HG02884 (cell line): ENCODE data around the gene UTP25.
"Not testable (repeated sequence)": the region's sequence is repeated elsewhere in the genome, so short reads cannot be mapped to it uniquely, and the experiment has no call there.

Experiments used
- ATAC-seq: cut with Tn5 transposase; IDR thresholded peaks from one replicate; pipeline ENCODE4 v1.9.1; 2021; ENCODE audit warnings: mild to moderate bottlenecking, moderate library complexity; ENCODE audit not compliant: unreplicated experiment

Gene UTP25

DNA sequence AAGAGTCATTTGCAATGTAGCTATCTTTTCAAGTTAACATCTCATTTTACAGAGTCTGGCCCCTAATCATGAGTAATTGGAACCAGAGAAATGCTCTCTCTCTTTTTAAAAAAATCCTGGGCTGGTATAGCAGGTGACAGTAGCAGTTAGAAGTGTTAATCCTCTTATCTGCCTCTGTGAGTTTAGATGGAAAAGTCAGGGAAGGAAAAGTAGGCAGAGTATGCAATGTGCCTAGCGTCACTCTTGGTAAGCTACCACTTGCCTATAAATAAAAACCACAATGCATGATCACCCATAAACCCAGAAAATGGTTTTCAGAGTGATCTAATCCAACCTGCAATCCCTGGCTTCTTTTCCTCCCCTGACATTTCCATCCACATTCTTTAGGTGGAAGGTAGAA lies 43.2 kb downstream of the UTP25 start:
- ATAC-seq = no peak

DNA sequence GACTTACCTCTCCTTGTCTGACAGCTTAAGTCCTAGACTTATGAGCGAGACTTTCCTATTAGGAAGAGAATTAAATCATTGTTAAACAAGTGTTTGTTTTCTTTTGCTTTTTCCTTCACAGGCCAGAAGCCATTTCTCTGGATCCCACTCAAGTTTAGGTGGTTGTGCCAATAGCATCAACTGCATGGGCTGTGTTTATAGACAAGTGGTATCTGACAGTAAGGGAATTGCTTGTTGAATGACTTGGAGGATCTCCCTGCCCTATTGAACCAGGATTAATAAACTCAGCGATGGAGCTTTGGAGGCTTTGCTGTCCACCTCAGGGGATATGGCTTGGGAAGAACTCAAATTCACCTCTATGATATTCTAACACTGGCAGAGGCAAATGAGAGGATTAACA lies 43.7 kb downstream of the UTP25 start:
- ATAC-seq = no peak

DNA sequence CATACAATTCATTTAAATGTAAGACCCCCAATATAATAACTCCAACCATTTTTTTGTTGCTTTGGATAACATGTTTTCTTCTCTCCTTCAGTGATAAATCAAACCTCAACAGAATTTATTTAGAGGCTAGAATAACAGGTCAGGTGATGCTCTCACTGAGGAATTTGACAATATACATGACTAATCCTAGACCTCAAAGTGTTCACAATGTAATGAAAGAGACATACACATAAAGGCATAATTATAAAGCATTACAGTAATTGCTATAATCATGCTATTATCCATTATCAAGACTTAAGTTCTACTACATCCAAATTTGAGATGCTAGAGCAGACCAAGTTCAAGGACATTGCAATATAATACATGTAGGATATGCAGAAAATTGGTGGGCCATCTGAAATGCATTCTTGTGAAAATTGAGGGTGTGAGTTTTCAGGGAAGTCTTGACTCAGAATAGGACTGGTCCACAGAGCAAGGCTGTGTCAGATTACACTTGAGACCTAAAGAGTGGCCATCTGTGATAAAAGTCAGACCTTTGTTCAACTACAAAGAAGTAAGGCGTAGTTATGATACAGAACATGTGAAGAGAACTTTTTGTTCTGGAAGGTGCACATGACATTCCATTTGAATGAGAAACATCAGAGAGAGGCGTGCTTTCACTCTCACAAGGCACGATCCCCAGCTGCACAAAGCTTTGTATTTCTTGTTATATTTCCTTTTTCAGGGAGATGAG lies 45.5 kb downstream of the UTP25 start:
- ATAC-seq = no peak

DNA sequence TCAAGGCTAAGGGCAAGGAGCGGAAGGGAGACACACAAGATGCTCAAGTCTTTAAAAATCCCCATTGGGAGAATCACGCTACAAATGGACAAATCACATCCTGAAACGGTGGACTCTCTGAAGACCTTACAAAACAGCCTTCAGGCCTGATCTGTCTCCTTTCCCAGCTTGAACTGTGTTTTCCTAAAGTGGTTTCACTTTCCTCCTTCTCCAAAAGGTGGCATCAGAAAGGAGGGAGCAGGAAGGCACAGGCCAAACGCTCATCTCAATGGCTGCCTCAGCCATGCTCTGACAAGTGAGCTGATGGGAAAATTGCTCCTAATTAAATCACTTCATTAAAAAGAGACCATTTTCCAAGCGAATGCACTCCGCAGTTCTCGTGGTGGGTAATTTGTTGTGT lies 47.7 kb downstream of the UTP25 start:
- no peak for ATAC-seq

DNA sequence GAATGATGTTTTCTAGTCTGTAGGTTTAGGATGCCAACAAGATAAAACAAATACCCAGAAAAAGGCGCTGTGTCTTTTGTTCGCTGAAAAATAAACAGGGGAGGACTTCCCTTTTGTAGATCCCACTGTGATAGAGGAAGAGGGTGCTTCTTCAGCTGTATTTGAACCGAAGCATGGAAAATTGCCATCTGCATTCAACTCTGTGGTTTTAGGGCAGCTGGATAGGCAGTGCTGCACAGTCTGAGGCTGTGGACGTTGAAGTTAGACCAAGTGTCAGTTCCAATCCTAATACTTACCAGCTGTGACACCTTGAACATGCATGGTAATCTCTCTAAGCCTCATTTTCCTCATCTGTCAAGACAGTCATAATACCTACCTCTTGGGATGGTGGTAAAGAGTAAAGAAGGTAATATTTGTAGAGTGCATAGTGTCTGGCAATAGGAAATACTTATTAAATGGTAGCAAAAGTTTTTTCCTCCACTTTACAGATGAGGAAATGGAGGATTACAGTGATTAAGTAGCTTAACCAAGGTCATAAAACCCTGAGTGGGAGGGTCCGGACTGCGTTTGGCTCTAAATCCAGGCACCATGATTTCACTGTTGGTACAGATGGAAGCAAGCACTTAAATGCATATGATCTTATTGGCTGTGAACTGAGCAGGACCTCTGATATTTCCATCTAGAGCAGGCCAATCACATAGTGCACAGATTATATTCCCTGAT lies 48.5 kb downstream of the UTP25 start:
- no peak for ATAC-seq

DNA sequence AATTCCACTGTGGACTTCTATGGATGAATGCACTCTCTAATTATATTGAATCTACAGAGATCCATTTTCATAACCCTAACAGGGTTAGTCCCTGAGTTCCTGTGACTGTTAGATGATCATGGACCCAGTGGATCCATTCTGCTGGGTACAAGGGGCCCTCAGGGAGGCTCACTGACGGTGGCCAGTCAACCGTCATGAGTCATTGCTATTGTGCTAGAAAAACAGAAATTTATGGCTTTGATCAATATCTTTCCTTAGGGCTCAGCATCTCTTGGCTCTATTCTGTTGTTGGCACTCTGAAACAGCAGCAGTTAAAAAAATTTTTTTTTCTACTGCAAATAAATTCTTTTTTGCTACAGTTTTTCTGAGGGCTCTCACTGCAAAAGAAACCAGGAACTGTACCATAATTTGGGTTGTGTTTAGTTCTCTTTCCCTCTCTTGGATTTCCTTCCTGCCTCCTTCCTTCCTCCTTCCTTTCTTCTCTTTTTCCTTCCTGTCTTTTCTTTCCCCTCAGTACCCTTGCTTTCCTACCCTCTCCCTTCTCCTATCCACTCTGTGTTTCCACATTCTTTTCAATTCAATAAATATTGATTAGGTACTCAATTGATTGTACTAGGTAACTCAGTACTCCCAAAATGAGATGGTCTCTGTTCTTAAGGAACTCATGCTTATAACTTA lies 49.5 kb downstream of the UTP25 start:
- ATAC-seq = no peak

DNA sequence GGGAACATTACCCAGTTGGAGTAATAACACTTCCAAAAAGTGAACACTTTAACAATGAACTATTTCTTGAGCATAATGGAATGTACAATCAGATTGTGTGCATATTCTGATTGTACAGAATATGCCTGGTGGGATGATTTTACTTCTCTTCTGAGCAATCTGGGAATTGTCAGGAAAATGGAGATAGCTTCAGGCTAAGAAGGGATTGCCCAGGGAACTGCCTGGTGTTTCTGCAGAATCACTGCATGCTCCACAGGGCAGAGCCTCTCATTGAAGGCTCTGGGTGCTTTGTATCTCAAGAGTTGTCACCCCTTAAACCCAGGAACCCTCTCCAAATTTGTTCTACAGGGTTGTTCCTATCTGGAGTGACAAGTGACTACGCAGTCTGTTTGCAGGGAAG lies 51.2 kb downstream of the UTP25 start:
- ATAC-seq = no peak

DNA sequence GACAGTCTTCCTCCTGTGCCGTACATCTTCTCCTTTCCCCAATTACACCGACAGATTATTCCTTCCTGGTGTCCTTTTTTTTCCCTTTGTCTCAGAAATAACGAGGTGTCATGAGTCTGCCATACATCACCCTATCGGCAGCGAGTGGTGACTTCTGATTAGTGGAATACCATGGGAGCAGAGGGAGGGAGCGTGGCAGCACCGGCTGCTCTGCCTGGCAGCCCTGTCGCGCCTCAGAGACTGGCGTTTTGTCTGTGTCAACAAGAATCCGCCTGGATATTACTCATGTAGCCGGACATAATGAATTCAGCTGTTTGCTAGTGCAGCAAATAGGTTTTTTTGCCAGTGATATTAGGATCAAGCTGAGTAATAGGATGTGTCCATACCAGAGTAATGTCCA lies 51.8 kb downstream of the UTP25 start:
- ATAC-seq = no peak

DNA sequence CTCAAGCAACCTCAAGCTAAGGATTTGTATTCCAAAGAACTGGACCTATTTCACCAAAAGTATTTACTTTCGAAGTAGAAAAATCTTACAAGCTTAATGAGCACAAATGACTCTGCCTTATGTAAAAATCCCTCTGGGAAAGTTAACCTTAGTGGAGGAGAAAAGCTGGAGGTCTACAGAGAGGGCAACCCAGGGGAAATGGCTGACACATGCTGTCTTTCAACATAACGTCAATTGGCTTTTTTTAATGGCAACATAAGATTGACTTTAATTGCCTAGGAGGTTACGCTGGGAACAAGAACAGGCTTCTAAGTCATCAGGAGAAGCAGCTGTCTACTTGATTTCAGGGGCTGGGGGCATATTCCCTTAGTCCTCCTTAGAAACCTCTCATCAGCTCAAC lies 52.3 kb downstream of the UTP25 start:
- ATAC-seq = no peak

DNA sequence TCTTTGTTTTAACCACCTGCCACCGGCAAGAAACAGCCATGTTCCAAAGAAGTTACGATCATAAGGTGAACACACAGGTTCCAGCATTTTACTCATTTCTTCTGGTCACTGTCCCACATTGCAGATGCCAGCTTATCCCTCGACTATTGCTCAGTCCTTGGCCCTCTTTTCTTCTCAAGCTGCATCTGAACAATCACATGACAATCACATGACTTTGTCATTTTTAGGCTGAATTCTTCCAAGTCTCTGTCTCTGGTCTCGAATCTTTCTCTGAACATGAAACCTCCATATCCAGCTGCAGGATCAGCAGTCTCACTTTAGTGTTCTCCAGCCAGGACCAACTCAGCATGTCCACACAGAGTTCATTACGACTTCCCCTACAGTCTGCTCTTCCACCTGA lies 53.8 kb downstream of the UTP25 start:
- ATAC-seq = no peak

DNA sequence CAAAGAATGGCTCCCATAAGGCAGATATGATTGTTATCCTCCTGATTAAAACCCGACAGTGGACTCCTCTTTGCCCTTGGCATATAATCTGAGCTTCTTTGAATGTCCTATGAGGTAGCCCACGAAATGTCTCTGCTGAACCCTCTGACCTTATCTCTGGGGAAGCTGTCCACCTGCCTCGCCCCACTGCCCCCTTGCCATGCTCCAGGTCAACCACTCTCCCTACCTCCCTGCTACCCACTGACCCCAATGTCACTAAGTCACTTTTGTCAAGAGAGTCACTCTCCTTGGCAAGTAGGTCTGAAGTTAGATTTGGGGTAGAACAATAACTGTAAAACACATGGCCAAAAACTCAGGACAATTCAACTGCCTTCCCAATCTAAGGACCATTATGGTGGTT lies 54.5 kb downstream of the UTP25 start:
- ATAC-seq = no peak

DNA sequence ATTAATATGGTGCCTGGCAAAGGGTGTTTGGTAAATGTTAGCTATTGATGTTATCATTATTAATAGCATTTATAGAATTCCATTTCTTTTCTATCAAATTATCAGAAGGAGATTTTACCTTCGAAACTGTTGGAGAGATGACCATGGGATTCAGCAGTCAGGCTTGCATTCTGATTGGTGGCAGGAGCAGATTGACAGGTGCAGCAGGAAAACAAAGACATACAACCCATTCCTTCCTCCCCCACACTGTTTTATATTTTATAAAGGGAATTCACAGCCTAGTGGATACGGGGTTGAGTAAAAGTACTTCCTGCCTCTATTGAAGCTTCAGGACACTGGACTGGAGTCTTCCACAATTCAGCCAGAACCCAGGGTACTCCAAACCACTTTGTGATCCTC lies 55.2 kb downstream of the UTP25 start:
- ATAC-seq = no peak

DNA sequence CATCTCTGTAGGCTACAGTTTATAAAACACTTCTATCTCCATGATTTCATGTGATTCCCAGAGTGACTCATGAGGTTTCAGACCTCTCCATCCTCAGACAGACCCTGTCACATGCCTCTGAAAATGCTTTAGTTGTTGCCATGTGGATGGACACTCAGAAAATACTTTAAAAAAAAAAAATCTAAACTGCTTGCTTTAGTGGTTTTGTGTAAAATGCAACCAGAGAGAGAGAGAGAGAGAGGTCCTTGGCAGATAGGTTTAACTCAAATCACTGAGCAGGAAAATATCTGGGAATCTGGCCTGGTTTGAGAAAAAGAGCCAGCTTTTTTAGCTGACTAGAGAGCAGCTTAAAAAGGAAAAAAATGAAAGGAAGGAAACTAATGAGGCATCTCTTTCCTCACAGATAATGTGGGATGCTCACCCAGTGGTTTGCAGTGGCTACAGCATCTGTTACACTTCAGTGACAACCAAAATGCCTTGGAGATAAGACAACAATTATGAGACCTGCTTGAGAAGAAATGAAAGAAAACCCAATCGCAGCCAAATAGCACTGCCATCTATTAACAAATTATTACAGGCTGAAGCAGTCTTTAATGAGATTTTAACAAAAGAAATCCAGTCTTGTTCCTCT lies 55.7 kb downstream of the UTP25 start:
- ATAC-seq = no peak

DNA sequence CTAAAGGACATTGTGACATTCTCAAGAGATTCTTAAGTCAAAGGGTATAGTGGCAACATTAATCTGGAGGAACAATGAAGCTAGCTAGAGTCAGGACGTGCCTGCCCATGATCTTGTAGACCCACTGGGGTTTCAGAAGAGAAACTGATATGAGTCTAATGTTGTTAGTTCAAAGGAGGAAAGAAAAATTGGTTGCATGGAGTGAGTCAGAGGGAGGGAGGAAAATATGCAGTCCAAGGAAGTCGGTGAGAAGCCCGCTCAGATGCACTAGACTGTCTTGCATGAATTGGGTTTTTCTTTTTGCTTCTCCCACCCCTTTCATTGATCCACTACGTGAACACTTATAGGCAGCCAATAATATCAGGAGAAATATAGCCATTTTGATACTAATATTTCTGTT lies 56.5 kb downstream of the UTP25 start:
- ATAC-seq = no peak

DNA sequence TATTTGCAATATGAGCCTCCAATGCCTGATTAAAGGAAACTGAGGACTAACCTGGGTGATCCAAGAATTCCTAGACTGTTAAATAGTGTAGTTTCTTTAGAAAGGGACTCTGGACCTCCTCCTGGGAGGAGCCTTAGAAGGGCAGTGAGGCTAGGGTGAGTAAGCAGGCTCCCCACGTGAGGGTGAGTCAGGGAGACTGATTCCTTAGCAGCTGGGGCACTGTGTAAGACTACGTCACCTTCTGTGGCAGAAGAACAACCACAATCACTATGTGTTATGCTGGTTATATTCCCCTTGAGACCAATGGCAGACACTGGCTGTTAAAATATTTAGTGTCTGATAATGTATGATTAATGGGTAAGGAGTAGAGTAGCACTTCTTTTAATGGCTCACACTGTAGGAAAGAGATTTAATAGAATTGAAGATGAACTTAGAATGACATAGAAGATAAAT lies 56.9 kb downstream of the UTP25 start:
- ATAC-seq = peak; percentile 82

DNA sequence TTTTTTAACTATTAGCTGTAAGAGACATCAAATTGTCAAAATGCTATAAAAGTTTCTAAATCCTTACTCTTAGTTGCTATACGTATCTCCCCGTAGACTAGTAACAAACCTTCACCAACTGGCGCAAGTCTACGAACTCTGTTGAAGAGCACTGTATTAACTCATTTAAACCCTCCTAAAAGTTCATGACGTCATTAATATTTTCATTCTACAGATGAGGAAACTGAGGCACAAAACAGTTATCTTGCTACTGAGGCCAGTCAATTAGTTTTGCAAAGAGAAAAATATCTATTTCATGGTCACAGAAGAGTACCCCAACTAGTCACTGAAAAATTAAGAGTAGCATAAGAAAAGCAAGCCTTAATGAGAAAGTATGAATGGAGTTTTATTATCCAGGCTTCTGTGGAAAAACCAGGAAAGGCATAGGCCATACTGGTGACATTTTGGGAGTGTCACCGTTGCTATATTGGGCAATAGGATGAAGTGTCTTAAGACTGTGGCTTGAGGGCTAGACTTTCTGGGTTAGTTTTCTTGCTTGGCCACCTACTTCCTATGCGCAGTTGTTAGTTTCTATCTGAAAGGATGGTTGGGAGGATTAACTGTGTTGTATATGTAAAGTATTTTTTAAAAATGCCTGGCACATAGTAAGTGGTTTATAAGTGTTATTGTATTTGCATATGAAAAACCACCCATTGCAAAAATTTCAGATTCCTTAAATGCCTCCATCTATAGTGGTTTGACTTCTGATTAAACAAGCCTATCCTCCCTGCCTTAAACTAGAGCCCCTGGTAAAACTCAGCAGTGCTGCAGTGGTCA lies 57.8 kb downstream of the UTP25 start:
- ATAC-seq = no peak

DNA sequence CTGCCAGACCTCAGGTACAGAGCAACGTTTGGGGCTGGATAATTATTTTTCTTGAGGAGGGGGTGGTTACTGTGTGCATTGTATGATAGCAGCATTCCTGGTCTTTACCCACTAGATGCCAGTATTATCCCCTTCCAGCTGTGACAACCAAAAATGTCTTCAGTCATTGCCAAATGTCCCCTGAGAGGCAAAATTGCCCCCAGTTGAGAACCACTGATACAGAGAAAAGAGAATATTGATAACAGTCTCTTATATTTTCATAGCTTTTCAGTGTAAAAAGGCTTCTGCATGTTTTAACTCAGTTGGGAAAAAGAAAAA lies 58.4 kb downstream of the UTP25 start:
- no peak for ATAC-seq

DNA sequence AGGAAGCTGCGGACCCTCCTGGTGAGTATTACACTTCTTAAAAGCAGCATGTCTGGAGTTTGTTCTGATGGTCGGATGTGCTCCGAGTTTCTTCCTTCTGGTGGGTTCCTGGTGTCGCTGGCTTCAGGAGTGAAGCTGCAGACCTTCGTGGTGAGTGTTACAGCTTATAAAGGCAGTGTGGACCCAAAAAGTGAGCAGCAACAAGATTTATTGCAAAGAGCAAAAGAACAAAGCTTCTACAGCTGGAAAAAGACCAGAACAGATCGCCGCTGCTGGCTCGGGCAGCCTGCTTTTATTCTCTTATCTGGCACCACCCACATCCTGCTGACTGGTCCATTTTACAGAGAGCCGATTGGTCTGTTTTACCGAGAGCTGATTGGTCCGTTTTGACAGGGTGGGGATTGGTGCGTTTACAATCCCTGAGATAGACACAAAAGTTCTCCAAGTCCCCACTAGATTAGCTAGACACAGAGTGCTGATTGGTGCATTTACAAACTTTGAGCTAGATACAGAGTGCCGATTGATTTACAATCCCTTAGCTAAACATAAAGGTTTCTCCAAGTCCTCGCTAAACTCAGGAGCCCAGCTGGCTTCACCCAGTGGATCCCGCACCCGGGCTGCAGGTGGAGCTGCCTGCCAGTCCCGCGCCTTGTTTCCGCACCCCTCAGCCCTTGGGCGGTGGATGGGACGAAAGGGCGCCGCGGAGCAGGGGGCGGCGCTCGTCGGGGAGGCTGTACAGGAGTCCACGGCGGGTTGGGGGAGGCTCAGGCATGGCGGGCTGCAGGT lies 60.7 kb downstream of the UTP25 start:
- ATAC-seq = not testable (repeated sequence)

DNA sequence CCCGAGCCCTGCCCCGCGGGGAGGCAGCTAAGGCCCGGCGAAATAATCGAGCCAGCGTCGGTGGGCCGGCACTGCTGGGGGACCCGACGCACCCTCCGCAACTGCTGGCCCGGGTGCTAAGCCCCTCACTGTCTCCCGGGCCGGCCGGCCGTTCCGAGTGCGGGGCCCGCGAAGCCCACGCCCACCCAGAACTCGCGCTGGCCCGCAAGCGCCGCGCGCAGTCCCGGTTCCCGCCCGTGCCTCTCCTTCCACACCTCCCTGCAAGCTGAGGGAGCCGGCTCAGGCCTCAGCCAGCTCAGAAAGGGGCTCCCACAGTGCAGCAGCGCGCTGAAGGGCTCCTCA lies 61.3 kb downstream of the UTP25 start:
- no peak for ATAC-seq

DNA sequence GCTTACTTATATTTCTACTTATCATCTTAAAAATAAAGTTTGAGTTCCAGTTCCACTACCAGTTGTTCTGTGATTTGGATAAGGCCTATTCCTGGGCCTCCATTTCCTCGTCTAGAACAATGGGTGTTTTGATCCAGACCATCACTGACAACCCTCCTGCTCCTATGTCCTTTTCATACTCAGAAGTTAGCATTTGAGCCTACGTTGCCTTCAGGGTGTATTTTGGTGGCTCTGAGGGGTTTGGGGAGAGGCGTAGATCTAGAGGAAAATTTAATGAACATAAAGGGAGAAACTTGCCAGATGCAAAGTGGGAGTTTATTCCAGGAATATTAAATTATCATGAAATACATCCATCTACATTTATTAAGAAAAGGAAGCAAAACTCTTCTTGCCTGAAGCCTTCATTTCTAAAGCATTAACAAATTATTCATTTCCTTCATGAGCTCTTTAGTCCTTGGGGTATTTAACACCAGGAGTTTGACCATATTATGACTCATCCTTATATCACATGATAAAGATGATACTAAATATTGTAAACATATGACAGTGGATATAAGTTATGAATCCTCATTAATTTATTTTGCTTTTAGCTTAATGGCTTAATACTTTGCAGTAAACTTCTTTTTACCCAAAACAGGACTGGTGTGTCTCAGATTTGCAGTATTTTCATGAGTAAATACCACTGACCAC lies 63.0 kb downstream of the UTP25 start:
- ATAC-seq = no peak
